ENCODE results near the gene KRTAP17-1.
"Not testable (repeated sequence)": the region's sequence is repeated elsewhere in the genome, so short reads cannot be mapped to it uniquely, and the experiment has no call there.

KRTAP17-1 gene

GRCh38 chr17:41302981-41303380 lies 12.5 kb downstream of the KRTAP17-1 start:
- DNase-seq (ENCODE audit: low spot score) = no peak

GRCh38 chr17:41301916-41302901 lies 13.3 kb downstream of the KRTAP17-1 start, which contains the start of gene KRTAP29-1:
Gene KRTAP29-1, minus strand, starts transcription at chr17:41302851. Its CDS starts 0 bp downstream, at chr17:41302851.
- no peak for DNase-seq (ENCODE audit: low spot score)

- no peak for DNase-seq (ENCODE audit: low spot score)
Observed at GRCh38 chr17:41301204-41301790, 14.2 kb downstream of the KRTAP17-1 start.

- no peak for DNase-seq (ENCODE audit: low spot score)
Observed at GRCh38 chr17:41298458-41299135, 16.9 kb downstream of the KRTAP17-1 start.

- DNase-seq (ENCODE audit: low spot score) = no peak
Observed at GRCh38 chr17:41296846-41297245, 18.7 kb downstream of the KRTAP17-1 start.

- DNase-seq (ENCODE audit: low spot score) = no peak
Observed at GRCh38 chr17:41294016-41294415, 21.5 kb downstream of the KRTAP17-1 start.

- DNase-seq (ENCODE audit: low spot score) = no peak
Observed at GRCh38 chr17:41287050-41287449, 28.5 kb downstream of the KRTAP17-1 start.

- no peak for DNase-seq (ENCODE audit: low spot score)
Observed at GRCh38 chr17:41284546-41284945, 31.0 kb downstream of the KRTAP17-1 start.

GRCh38 chr17:41284043-41284442 lies 31.5 kb downstream of the KRTAP17-1 start:
- no peak for DNase-seq (ENCODE audit: low spot score)

GRCh38 chr17:41278176-41278955 lies 37.1 kb downstream of the KRTAP17-1 start:
- no peak for DNase-seq (ENCODE audit: low spot score)

- DNase-seq (ENCODE audit: low spot score) = not testable (repeated sequence)
Observed at GRCh38 chr17:41275648-41276190, 39.8 kb downstream of the KRTAP17-1 start, which contains the start of gene KRTAP9-7. Gene KRTAP9-7, plus strand, starts transcription at chr17:41275698. Its CDS starts 0 bp downstream, at chr17:41275698.

- DNase-seq (ENCODE audit: low spot score) = no peak
Observed at GRCh38 chr17:41271858-41272257, 43.7 kb downstream of the KRTAP17-1 start.

- DNase-seq (ENCODE audit: low spot score) = not testable (repeated sequence)
Observed at GRCh38 chr17:41271323-41271722, 44.2 kb downstream of the KRTAP17-1 start.

- no peak for DNase-seq (ENCODE audit: low spot score)
Observed at GRCh38 chr17:41267711-41268110, 47.8 kb downstream of the KRTAP17-1 start.

GRCh38 chr17:41265078-41265477 lies 50.4 kb downstream of the KRTAP17-1 start, which contains the start of gene KRTAP9-6:
Gene KRTAP9-6, plus strand, starts transcription at chr17:41265378. Its CDS starts 0 bp downstream, at chr17:41265378.
- no peak for DNase-seq (ENCODE audit: low spot score)

All from globus pallidus (tissue), 1 donor.